Activated CD8-positive, alpha-beta memory T cell treated with anti-CD3 and anti-CD28 coated beads, Interleukin-2, amount 10 ng/mL, durations not matched to agents 7 days and 5 days (primary cell): Measurements from ENCODE around the gene EXOSC2. TPM values are rescaled to one million over a fixed set of nuclear protein-coding genes. Genes with fewer than 3 reads are reported as not detected.
A peak's percentile ranks its signal among the peaks of the same experiment; 100 is the strongest.

ENCODE experiments used
- ATAC-seq: fragments of 150-1000 bp; cut with Tn5 transposase; one replicate; pipeline ENCODE4 v1.10.0; 2021; ENCODE audit warnings: moderate library complexity
- CTCF ChIA-PET: fragments of 350-600 bp; sonication (Branson Sonifier 250); formaldehyde crosslinking; loops from one replicate; lab custom pipeline; 2021; ENCODE audit warnings: antibody characterized with exemption; lab: Charles Lee
- DNase-seq: peaks from one replicate; pipeline ENCODE4 v3.0.0-alpha.2; 2020
- H3K27ac Mint-ChIP-seq: one replicate; pipeline ENCODE4 v1.8.0; 2021; ENCODE audit warnings: mild to moderate bottlenecking, mixed read lengths
- H3K27me3 Mint-ChIP-seq: one replicate; pipeline ENCODE4 v1.8.0; 2021; ENCODE audit warnings: mixed read lengths
- H3K36me3 Mint-ChIP-seq: one replicate; pipeline ENCODE4 v1.8.0; 2021; ENCODE audit warnings: mild to moderate bottlenecking, mixed read lengths
- H3K4me1 Mint-ChIP-seq: one replicate; pipeline ENCODE4 v1.8.0; 2021; ENCODE audit warnings: mixed read lengths
- H3K4me3 Mint-ChIP-seq: one replicate; pipeline ENCODE4 v1.8.0; 2021; ENCODE audit warnings: mild to moderate bottlenecking, moderate library complexity, mixed read lengths
- H3K9me3 Mint-ChIP-seq: one replicate; pipeline ENCODE4 v1.8.0; 2022; ENCODE audit warnings: low read depth, mixed read lengths
- total RNA-seq, 2 experiments: library from RNA; stranded (reverse); gene quantifications; one replicate each; pipeline ENCODE4 v1.2.3, GENCODE V29; 2021

Gene EXOSC2, protein sequence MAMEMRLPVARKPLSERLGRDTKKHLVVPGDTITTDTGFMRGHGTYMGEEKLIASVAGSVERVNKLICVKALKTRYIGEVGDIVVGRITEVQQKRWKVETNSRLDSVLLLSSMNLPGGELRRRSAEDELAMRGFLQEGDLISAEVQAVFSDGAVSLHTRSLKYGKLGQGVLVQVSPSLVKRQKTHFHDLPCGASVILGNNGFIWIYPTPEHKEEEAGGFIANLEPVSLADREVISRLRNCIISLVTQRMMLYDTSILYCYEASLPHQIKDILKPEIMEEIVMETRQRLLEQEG
- total RNA-seq, result 10 to 100 TPM; 69.9 to 81.3 TPM

DNA sequence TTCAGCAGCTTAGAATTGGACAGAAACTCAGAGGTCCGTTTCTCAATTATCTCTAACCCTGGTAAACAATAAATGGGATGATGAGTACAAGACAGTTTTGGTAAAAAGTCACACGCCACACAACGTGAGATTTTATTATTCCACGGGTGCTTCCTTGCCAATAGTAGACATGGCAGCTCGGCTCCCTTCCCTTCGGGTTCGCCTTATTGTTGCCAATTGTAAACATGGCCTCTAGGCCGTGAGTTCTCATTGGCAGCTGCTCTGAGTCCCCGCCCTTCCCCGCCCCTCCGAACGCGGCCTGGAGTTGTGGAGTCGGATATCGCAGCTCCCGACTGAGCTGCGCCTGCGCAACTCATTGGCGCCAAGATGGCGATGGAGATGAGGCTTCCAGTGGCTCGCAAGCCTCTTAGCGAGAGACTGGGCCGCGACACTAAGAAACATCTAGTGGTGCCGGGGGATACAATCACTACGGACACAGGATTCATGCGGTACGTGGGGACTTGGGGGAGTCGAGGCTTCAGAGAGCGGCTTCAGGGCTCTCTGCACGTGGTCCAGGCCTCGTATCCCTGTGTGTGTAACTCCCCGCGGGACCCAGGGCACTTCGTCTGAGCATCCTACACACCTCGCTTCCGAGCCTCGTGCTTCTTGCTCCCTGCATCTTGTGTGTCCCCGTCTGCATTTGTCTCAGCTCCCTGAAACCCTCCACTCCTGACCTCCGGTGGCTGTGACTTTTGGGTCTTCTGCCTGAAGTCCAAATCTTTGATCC, at the start of gene EXOSC2:
Gene EXOSC2, plus strand, starts transcription at position 355 of the 766 bp plus-strand sequence. Its CDS starts 12 bp downstream, at position 367.
- DNase-seq (peak; percentile 99), ATAC-seq (peak; percentile 99)
- H3K4me3 Mint-ChIP-seq, result peak within 1 kb of the TSS; percentile 96
- H3K27me3 Mint-ChIP-seq, result no peaks in the 10 kb centered on the region
- peaks cover 31% of the 10 kb centered on the region for H3K36me3 Mint-ChIP-seq
- H3K4me1 Mint-ChIP-seq, result peaks cover 56% of the 10 kb centered on the region
- CTCF ChIA-PET, result interaction anchor here (1.3 to 3.6 kb wide), 8 partner anchors 8 to 233 kb away, joined by 4 to 30 read pairs (median 8); no protein-coding TSS in a partner anchor
- H3K27ac Mint-ChIP-seq, result peak within 1 kb of the TSS; percentile 92
- no peaks in the 10 kb centered on the region for H3K9me3 Mint-ChIP-seq

DNA sequence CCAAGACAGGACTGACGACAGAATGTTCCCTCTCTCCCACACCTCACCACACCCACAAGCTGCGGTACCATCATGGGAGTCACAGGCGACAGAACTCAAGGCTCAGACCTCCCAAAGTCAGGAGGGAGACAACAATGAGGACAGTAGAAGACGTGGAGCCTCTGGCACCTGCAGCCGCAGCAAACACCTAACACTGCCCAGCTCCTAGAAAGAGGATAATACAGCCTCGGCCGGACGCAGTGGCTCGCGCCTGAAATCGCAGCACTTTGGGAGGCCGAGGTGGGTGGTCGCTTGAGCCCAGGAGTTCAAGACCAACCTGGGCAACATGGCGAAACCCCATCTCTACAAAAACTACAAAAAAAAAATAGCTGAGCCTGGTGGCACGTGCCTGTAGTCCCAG, 42.4 kb upstream of the EXOSC2 start:
- Mint-ChIP-seq H3K9me3 (no peaks in the 10 kb centered on the region), H3K27me3 (peaks cover 22% of the 10 kb centered on the region), H3K36me3 (no peaks in the 10 kb centered on the region), H3K4me3 (no peak overlapping the region), H3K4me1 (no peaks in the 10 kb centered on the region), H3K27ac (no peak overlapping the region)
- CTCF ChIA-PET, result interaction anchor here (1.6 kb wide), 1 partner anchor 31 kb away, joined by 6 read pairs; no protein-coding TSS in a partner anchor
- DNase-seq (no peak), ATAC-seq (no peak)

DNA sequence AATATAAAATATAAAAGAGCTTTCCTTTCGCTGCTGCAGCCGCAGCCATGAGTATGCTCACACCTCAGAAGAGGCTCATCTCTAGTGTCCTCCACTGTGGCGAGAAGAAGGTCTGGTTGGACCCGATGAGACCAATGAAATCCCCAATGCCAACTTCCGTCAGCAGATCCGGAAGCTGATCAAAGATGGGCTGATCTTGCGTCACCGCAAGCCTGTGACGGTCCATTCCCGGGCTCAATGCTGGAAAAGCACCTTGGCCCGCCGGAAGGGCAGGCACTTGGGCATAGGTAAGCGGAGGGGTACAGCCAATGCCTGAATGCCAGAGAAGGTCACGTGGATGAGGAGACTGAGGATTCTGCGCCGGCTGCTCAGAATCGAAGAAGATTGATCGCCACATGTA, 41.8 kb upstream of the EXOSC2 start:
- no peak overlapping the region for H3K4me3 Mint-ChIP-seq
- H3K27me3 Mint-ChIP-seq, result peaks cover 27% of the 10 kb centered on the region
- no peak overlapping the region for H3K27ac Mint-ChIP-seq
- H3K9me3 Mint-ChIP-seq, result no peaks in the 10 kb centered on the region
- CTCF ChIA-PET, result no interaction called here
- ATAC-seq (no peak), DNase-seq (no peak)
- H3K4me1 Mint-ChIP-seq, result no peaks in the 10 kb centered on the region
- H3K36me3 Mint-ChIP-seq, result no peaks in the 10 kb centered on the region

DNA sequence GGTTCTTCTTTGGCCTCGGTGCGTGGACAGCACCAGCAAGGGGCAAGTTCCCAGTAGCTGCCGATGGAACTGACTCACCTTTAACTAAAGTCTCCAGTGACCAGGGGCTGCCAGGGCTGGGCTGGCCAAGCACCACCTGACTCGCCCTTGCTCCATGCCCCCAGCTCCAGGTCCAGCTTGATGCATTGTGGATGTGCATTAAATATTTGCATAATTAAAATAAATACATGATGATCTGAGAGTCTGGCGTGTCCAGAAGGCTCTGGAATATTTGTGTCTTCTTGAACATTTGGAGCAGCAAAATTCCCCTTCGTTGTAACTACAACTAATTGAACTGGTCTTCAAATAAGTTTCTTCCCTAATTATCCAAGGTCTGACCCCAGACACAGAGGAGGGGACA, 38.7 kb upstream of the EXOSC2 start:
- H3K27ac Mint-ChIP-seq, result no peak overlapping the region
- no peaks in the 10 kb centered on the region for H3K36me3 Mint-ChIP-seq
- no peak overlapping the region for H3K4me3 Mint-ChIP-seq
- DNase-seq (no peak), ATAC-seq (no peak)
- H3K4me1 Mint-ChIP-seq, result no peaks in the 10 kb centered on the region
- CTCF ChIA-PET, result interaction anchor here (1.0 to 1.9 kb wide), 2 partner anchors 13 to 27 kb away, joined by 3 to 4 read pairs; no protein-coding TSS in a partner anchor
- H3K27me3 Mint-ChIP-seq, result peaks cover 49% of the 10 kb centered on the region
- no peaks in the 10 kb centered on the region for H3K9me3 Mint-ChIP-seq

DNA sequence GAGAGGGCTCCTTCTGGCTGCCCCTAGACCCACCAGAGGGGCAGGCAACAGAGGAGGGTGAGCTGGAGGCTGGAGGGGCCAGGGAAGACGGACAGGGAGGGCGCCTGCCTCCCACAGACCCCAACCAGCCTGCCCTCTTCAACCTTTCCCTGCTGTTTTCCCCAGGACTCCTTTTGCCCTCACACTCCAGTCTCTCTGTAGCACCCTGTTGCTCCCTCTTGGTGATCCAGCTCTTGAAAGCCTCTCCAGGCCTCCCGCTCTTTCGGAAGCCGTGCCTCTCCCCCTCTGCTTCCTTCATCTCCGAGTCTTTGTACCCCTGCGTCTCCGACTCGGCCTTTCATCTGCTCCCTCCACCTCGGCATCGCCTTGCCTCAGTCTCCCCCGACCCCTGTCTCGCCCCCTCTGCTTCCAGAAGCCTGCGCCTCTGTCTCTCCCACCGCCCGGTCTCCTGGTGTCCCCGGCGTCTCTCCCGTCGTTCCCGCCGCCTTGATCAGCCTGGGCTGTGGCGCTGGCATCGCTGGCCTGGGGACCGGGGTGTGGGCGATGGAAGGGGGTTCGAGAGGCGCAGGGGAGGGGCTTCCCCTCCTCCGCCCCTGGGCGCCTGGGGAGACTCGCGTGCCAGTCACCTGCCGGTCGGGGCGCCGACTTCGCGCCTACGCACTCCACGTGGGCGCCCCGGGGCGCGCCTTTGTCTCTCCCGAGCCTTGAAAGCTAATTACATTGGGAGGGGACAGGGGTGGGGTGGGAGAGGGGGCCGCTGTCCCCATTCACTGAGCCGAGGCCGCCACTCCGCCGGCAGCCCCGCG, 34.5 kb upstream of the EXOSC2 start:
- CTCF ChIA-PET, result no interaction called here
- Mint-ChIP-seq H3K36me3 (no peaks in the 10 kb centered on the region), H3K27me3 (peaks cover 73% of the 10 kb centered on the region)

DNA sequence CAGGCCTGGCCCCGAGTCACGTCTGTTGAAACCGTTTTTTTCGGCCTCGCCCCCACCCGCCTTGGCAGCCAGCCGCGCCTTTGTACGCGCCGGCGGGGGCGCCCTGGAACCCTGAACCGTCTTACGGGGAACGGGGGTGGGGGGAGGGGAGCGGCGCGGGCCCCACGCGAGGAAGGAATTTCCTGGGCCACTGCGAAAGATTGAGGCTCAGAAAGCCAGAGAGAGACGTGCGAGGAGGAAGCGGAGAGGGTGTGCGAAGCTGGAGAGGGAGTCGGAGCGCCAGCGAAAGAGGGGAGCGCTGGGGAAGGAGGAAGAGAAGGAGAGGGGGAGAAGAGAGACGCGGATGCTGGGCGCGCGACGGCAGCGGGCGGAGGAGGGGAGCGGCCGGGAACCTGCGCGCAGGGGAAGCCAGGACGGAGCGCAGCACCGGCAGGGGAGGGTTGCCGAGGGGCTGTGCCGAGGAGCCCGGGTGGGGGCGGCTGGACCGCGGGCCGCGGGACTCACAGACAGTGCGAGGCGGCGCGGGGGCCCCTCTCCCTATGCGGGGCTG, 33.8 kb upstream of the EXOSC2 start:
- CTCF ChIA-PET, result no interaction called here
- Mint-ChIP-seq H3K9me3 (no peaks in the 10 kb centered on the region), H3K4me3 (no peak overlapping the region), H3K4me1 (peaks cover 4% of the 10 kb centered on the region), H3K27ac (peak overlapping the region; percentile 52), H3K27me3 (peaks cover 79% of the 10 kb centered on the region), H3K36me3 (no peaks in the 10 kb centered on the region)
- DNase-seq (no peak), ATAC-seq (no peak)

More for the DNA sequence above, 34.5 kb upstream of the EXOSC2 start:
- DNase-seq (no peak), ATAC-seq (no peak)
- Mint-ChIP-seq H3K27ac (no peak overlapping the region), H3K9me3 (no peaks in the 10 kb centered on the region), H3K4me1 (peaks cover 4% of the 10 kb centered on the region), H3K4me3 (no peak overlapping the region)

DNA sequence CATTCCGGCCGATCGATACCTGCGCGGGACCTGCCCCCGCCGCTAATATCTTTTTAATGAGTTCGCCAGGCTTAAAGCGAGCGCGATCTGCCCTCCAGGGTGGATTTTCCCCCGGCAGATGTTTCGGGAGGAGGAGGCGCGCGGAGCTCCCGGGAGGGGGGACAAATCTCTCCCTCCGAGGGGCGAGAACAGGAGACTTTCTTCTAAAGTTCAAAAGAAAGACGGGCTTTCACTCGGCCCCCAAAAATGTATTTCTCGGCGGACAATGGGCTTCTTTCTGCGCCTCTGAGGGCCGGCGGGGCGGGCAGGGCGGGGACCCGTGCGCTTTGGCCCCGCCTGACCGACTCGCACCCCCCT, 33.3 kb upstream of the EXOSC2 start:
- CTCF ChIA-PET, result no interaction called here
- no peak for DNase-seq
- Mint-ChIP-seq H3K27me3 (peaks cover 80% of the 10 kb centered on the region), H3K4me3 (no peak overlapping the region), H3K9me3 (no peaks in the 10 kb centered on the region), H3K4me1 (peaks cover 5% of the 10 kb centered on the region), H3K27ac (peak overlapping the region; percentile 36), H3K36me3 (peaks cover under 1% of the 10 kb centered on the region)
- no peak for ATAC-seq

DNA sequence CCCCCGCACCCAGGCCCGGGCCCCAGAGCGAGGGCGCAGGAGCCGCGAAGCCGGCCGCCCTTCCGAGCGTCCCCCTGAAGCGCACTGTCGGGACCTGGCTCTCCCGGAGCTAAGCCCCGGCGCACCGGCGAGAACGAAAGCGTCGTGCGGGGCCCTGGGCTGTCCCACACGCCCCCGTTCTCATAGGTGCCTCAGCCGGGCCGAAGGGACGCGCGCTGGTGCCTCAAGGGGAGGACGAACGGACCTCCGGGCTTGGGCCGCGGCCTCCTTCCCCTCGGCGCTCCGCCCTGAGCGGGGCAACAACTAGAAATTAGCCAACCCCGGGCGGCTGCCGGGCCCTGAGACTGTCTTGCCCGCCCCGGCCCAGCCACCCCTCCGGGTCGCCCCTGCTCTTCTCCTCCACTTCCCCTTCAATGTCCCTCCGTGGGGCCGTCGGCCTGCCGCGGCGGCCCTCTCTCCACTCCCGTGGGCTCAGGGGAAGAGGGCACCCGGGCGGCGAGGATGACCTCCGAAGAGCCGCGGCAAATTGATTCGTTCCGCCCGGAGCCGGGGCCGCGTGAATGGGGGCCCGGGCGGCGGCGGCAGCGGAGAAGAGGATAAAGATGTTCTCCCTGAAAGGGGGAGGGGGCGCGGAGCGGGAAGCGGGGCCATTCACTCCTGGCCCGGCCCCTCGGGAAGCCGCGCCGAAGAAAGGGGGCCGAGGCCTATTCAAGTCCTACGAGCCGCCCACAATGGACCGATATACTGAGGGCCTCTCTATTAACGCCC, 32.7 kb upstream of the EXOSC2 start:
- no peak overlapping the region for H3K4me3 Mint-ChIP-seq
- no peaks in the 10 kb centered on the region for H3K9me3 Mint-ChIP-seq
- H3K36me3 Mint-ChIP-seq, result peaks cover 2% of the 10 kb centered on the region
- DNase-seq (no peak), ATAC-seq (no peak)
- H3K4me1 Mint-ChIP-seq, result peaks cover 7% of the 10 kb centered on the region
- H3K27ac Mint-ChIP-seq, result no peak overlapping the region
- CTCF ChIA-PET, result no interaction called here
- H3K27me3 Mint-ChIP-seq, result peaks cover 79% of the 10 kb centered on the region

DNA sequence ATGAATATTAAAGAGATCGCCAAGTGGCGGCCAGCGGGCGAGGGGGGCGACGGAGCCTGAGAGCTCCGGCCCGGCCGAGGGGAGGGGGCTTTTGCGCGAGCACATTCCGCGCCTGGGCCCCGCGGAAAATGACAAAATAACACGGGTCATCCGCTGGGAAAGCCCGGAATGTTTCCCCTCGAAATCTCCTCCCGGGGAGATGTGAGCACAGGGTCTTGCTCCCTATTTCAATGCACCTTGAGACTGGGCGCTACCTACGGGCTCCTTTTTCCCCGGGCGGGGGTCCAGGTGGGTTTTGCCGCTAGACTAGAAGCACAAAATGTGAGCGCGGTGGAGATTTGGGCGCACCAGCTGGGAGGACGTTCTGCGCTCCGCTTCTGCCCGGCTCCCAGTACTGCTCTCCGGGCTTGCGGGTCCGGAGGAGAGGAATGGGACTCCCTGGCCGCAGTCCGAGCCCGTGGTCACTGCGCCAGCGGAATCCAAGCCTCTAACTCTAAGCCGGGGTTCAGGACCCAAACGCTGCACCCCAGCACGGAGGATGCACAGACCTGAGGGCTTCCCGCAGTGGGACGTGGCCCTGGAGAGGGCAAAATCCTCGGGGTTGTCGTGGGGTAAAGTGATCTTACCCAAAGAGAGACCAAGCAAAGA, 32.0 kb upstream of the EXOSC2 start:
- Mint-ChIP-seq H3K9me3 (no peaks in the 10 kb centered on the region), H3K4me3 (no peak overlapping the region), H3K27ac (no peak overlapping the region), H3K4me1 (peaks cover 7% of the 10 kb centered on the region), H3K36me3 (peaks cover 2% of the 10 kb centered on the region), H3K27me3 (peaks cover 79% of the 10 kb centered on the region)
- no peak for ATAC-seq
- DNase-seq, result no peak
- CTCF ChIA-PET, result interaction anchor here (2.1 kb wide), 1 partner anchor 21 kb away, joined by 7 read pairs; no protein-coding TSS in a partner anchor

DNA sequence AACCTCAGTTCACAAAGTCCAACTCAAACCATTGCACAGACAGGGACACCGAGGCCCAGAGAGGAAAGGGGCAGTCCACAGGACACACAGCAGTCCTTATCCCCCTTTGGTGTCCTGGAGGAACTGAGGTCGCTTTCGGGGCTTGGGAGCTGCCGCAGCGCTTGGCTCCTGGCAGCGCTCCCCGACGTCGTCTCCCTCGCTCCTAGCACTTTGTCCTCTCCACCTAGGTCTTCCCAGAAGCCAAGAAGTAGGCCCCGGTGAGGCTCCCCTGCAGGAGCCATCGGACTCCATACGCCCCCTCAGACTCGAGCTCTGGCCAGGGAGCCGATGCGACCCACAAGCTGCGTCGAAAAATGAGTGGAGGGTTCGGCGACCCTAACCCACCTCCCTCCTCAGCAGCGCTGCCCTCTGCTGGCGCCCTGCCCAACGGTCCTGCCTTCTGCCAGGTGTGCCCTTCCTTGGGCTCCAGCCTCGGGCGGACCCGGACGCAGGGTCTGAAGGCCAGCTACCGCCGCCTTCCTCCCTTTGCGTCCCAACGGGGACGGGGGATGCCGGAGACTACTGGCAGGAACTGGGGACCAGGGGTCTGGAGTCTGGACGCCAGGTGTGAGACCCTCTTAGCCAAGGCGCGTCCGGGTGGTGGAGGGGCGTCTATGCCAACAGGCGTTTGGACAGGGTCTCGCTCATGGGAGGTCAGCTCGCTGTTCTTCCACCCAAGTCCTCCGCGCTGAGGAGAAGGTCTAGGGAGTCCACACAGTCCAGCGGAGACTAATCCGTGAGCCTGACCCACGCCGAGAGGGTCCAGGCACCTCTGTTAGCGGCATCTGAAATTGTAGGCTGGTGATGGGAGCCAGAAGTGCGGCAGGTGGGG, 31.2 kb upstream of the EXOSC2 start:
- DNase-seq (no peak), ATAC-seq (no peak)
- Mint-ChIP-seq H3K9me3 (no peaks in the 10 kb centered on the region), H3K4me1 (peaks cover 7% of the 10 kb centered on the region), H3K4me3 (no peak overlapping the region), H3K36me3 (peaks cover 2% of the 10 kb centered on the region), H3K27me3 (peaks cover 78% of the 10 kb centered on the region), H3K27ac (peak overlapping the region; percentile 39)
- CTCF ChIA-PET, result interaction anchor here (2.1 kb wide), 1 partner anchor 20 kb away, joined by 7 read pairs; no protein-coding TSS in a partner anchor

DNA sequence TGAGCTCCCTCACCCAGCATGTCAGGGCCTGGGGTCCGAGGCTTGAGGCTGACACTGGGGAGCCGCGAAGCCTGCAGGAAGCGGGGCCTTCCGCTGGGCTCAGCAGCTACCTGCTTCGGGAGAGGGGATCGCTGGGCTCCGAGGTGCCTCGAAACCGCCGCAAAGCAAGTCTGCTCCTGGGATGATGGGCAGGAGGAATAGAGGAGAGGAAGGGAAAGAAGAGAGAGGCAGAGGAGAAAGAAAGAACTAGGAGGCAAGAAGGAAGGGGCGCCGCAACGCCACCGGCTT, 30.7 kb upstream of the EXOSC2 start:
- DNase-seq (no peak), ATAC-seq (no peak)
- Mint-ChIP-seq H3K4me3 (no peak overlapping the region), H3K36me3 (peaks cover 2% of the 10 kb centered on the region), H3K27ac (peak overlapping the region; percentile 39), H3K9me3 (no peaks in the 10 kb centered on the region), H3K4me1 (peaks cover 7% of the 10 kb centered on the region), H3K27me3 (peaks cover 80% of the 10 kb centered on the region)
- CTCF ChIA-PET, result interaction anchor here (2.1 kb wide), 1 partner anchor 20 kb away, joined by 7 read pairs; no protein-coding TSS in a partner anchor
